ENCODE measurements around the gene DGCR8.

Gene DGCR8

DNA sequence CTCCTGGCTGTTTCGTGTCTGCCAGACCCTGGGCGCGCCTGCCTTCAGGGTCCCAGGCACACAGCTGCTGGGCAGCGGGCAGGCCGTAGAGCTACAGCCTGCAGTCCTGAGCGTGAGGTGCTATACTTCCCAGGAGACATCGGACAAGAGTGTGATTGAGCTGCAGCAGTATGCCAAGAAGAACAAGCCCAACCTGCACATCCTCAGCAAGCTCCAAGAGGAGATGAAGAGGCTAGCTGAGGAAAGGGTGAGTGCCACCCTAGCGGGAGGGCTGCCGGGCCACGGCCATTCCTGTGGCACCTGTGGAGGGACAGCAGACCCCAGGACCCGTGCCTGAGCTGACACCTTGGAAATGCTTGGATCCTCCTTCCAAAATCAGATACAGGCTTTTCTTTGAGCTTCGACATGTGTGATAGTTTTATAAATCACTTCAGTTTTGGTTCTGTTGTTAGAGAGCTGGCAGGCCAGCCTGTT lies 28.8 kb downstream of the DGCR8 start:
- TF ChIP-seq, protein P1, sequence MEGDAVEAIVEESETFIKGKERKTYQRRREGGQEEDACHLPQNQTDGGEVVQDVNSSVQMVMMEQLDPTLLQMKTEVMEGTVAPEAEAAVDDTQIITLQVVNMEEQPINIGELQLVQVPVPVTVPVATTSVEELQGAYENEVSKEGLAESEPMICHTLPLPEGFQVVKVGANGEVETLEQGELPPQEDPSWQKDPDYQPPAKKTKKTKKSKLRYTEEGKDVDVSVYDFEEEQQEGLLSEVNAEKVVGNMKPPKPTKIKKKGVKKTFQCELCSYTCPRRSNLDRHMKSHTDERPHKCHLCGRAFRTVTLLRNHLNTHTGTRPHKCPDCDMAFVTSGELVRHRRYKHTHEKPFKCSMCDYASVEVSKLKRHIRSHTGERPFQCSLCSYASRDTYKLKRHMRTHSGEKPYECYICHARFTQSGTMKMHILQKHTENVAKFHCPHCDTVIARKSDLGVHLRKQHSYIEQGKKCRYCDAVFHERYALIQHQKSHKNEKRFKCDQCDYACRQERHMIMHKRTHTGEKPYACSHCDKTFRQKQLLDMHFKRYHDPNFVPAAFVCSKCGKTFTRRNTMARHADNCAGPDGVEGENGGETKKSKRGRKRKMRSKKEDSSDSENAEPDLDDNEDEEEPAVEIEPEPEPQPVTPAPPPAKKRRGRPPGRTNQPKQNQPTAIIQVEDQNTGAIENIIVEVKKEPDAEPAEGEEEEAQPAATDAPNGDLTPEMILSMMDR (IDR thresholded peaks at IDR 0.05; ENCODE audit: low read depth, low read length), result no peak
- no peak for DNase-seq (ENCODE audit: extremely low read depth, low read depth)

DNA sequence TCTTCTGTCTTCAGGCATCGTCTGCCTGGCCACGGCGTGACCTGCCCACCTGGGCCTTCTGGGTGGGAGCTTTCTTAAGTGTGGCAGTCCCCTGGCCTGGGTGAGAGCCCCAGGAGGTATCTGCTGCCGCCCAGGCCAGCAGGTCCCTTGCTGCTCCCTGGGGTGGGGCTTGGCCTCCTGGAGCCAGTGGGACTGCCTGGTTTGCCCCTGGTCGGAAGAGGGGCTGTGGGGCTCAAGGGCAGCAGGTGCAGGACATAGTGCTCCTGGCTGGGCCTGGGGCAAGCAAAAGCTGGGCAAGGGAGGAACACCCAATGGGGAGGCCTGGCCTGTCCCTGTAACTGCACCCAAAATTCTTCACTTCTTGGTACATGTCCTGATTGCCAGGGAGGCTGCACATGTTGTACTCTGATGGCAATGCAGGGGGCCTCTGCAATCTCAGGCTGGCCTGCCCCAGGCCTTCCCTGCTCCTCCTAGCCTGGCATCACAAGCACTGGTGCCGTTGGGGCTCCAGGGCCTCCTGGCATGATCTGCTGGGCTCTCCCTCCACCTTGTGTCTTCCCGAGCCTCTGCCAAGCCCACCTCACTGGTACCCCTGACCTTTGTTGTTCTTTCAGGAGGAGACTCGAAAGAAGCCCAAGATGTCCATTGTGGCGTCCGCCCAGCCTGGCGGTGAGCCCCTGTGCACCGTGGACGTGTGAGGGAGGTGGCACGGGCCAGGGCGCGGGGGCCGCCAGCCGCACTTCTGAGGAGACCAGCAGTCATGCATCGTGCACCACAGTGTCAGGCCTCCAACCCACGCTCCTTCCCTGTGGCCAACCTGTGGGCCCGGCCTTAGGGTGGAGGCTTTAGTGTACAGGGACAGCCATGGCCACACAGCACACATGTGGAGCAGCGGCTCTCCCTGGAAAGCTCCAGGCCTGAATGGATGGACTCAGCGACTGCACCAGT lies 29.6 kb downstream of the DGCR8 start:
- TF ChIP-seq, protein P1 (IDR thresholded peaks at IDR 0.05; ENCODE audit: low read depth, low read length), result no peak
- no peak for DNase-seq (ENCODE audit: extremely low read depth, low read depth)

DNA sequence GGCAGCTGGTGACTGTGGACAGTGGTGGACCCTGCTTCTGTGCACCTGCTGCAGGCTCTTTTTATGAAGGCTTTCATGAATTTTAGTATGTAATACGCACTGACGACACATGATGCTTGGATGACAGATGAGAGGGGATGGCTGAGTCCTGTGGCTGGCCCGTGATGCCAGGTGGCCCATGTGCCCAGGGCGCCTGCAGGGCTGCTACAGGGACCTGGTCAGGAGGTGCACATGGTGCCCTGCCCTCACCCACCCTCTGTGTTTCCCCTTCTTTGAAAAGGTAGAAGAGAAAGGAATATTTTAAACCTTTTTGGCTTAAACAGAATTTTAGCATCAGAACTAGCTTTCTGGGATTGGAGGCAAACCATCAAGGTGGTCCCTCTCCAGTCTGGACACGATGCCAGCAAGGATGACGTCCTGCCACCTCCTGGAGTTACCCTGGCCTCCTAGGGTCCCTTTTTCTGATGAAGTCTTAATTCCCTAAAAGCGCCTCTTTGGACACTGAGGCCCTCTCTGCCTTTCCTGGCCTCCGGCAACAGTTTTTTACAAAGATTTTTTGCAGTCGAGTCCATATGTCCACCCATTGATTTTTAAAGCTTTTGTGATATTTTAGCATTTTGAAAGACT lies 30.4 kb downstream of the DGCR8 start:
- TF ChIP-seq, protein P1 (IDR thresholded peaks at IDR 0.05; ENCODE audit: low read depth, low read length), result no peak
- DNase-seq (ENCODE audit: extremely low read depth, low read depth), result no peak

DNA sequence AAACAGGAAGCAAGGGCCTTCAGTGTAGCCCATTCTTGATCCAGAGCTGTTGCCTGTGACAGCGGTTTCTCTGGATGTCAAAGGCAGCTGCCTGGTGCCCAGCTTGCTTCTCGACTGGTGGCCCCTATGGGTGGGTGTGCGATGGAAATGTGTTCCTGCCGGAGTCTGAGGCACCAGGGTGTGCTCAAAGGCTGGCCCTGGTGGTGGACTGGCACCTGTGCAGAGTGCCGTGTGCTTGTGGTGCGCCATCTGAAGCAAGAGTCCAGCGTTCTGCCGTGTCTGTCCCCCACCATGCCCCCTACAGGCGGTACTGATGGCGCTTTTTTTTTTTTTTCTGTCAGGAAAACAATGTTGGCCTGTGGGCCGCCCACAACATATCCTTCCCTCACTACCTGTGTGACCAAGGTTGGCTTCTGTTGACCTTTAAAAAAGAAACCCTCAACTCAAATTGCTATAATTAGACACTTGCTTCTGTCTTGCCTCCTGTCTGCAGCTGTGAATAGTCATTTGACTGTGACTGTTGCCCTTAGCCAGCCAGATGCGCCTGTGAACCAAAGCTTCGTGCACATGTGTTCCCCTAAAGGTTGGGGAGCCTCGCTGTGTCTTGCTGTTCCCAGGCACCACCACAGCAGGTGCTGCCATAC lies 31.1 kb downstream of the DGCR8 start:
- DNase-seq (ENCODE audit: extremely low read depth, low read depth), result no peak
- TF ChIP-seq, protein P1 (IDR thresholded peaks at IDR 0.05; ENCODE audit: low read depth, low read length), result peak; percentile 34

GRCh38 chr22:20111689-20112622 lies 31.9 kb downstream of the DGCR8 start:
- TF ChIP-seq, protein P1 (IDR thresholded peaks at IDR 0.05; ENCODE audit: low read depth, low read length), result no peak
- no peak for DNase-seq (ENCODE audit: extremely low read depth, low read depth)

DNA sequence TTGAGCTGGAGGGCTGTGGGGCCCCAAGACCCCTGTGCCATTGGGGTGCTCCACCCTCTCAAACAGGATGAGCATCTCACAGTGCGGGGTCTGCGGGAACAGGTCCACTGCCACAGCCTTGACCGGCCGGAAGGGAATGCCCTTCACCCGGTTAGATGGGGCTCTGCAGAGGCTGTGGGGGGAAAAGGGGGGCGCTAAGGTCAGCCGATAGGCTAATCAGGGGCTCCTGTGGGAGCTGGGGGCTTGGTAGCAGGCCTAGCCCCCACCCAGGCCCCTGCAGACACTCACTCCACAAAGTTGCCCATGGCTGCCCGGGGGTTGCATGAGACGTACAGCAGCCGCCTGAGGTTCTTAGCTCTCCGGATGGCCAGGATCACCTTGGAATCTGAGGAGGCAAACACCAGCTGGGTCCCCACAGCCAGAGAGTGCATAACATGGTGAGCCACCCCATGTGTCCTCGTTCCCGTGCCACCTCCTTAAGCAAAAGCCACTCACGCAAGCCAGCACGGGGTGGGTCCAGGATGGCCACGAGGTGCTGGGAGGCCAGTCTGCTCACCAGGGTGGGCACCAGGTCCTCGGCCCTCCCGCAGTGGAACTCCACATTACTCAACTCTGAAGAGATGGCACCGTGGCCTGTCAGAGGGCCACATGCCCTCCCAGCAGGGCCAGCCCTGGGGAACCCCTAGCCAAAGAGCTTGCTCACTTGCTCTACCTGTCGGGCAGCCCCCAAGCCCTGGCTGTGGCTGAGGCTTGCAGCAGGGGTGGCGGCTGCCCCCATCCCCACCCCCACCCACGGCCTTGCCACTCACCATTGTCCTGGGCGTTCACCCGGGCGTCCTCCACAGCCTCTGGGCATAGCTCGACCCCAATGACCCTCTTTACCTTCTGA lies 32.8 kb downstream of the DGCR8 start:
- DNase-seq (ENCODE audit: extremely low read depth, low read depth), result no peak
- TF ChIP-seq, protein P1 (IDR thresholded peaks at IDR 0.05; ENCODE audit: low read depth, low read length), result no peak
